CD4-positive, alpha-beta memory T cell (primary cell): ENCODE data around the gene ABL1. TPM values are rescaled to one million over a fixed set of nuclear protein-coding genes. Genes with fewer than 3 reads are reported as not detected.

ENCODE experiments used
- CTCF ChIA-PET: fragments of 350-600 bp; sonication (Branson Sonifier 250); formaldehyde crosslinking; loops from one replicate; lab custom pipeline; 2021; ENCODE audit warnings: inconsistent platforms; ENCODE audit not compliant: partially characterized antibody; lab: Charles Lee
- POLR2A ChIA-PET: fragments of 350-600 bp; sonication (Branson Sonifier 250); formaldehyde crosslinking; loops from one replicate; lab custom pipeline; 2021; ENCODE audit not compliant: partially characterized antibody; lab: Charles Lee
- DNase-seq, 5 donors: peaks; one replicate each; pipeline versions ENCODE4 v3.0.0 to v3.0.0-alpha.2; 2020 to 2022; ENCODE audit warnings: mixed read lengths in 1 of 5
- H3K27ac ChIP-seq: one replicate; pipeline ENCODE4 v1.7.0; 2013; ENCODE audit warnings: low read depth, low read length
- H3K27me3 ChIP-seq: 2 replicates; pipeline ENCODE4 v1.7.0; 2013; ENCODE audit warnings: mild to moderate bottlenecking, low read length, moderate library complexity; ENCODE audit not compliant: insufficient read depth
- H3K36me3 ChIP-seq: 2 replicates; pipeline ENCODE4 v1.7.0; 2013; ENCODE audit warnings: mild to moderate bottlenecking, low read length, moderate library complexity; ENCODE audit not compliant: insufficient read depth
- H3K4me1 ChIP-seq: 2 replicates; pipeline ENCODE4 v1.7.0; 2013; ENCODE audit warnings: mild to moderate bottlenecking, low read length, moderate library complexity; ENCODE audit not compliant: insufficient read depth
- H3K4me3 ChIP-seq, 2 donors: one replicate each; pipeline ENCODE4 v1.7.0; 2013; ENCODE audit warnings: low read length in 2 of 2, mild to moderate bottlenecking in 1 of 2
- H3K9me3 ChIP-seq, 2 donors: one replicate each; pipeline ENCODE4 v1.7.0; 2013; ENCODE audit warnings: low read length in 2 of 2, control low read depth in 1 of 2; ENCODE audit not compliant: control insufficient read depth in 1 of 2
- H3K27ac Mint-ChIP-seq, 7 donors: one replicate each; pipeline ENCODE4 v1.8.0; 2020 to 2021; ENCODE audit warnings: mixed read lengths in 7 of 7, mild to moderate bottlenecking in 6 of 7, inconsistent platforms in 3 of 7, moderate library complexity in 3 of 7
- H3K27me3 Mint-ChIP-seq, 2 donors: one replicate each; pipeline ENCODE4 v1.8.0; 2020 to 2021; ENCODE audit warnings: mixed read lengths in 2 of 2
- H3K36me3 Mint-ChIP-seq, 2 donors: one replicate each; pipeline ENCODE4 v1.8.0; 2020 to 2021; ENCODE audit warnings: mixed read lengths in 2 of 2, inconsistent platforms in 1 of 2, mild to moderate bottlenecking in 1 of 2
- H3K4me1 Mint-ChIP-seq, 4 donors: one replicate each; pipeline ENCODE4 v1.8.0; 2020 to 2021; ENCODE audit warnings: mixed read lengths in 4 of 4, mild to moderate bottlenecking in 1 of 4
- H3K4me3 Mint-ChIP-seq, 8 donors: one replicate each; pipeline ENCODE4 v1.8.0; 2020 to 2021; ENCODE audit warnings: mixed read lengths in 8 of 8, mild to moderate bottlenecking in 7 of 8, moderate library complexity in 6 of 8, inconsistent platforms in 3 of 8
- H3K9me3 Mint-ChIP-seq, 8 donors: one replicate each; pipeline ENCODE4 v1.8.0; 2020 to 2021; ENCODE audit warnings: mixed read lengths in 8 of 8, mild to moderate bottlenecking in 5 of 8, inconsistent platforms in 3 of 8, moderate library complexity in 1 of 8
- intact Hi-C: fragments of 100-400 bp; cut with micrococcal nuclease; formaldehyde crosslinking; loops from one replicate; pipeline ENCODE4 v1.15.1; 2023
- polyA plus RNA-seq, 2 donors: library from polyadenylated mRNA; unstranded; fragments of 300-500 nt; fragmentation: Illumina TruSeq; gene quantifications; one replicate each; pipeline ENCODE4 v1.2.3, GENCODE V29; 2021
- total RNA-seq, 2 experiments: library from RNA; stranded (reverse); gene quantifications; one replicate each; pipeline ENCODE4 v1.2.3, GENCODE V29; 2021

Gene ABL1
- total and polyA plus RNA-seq, 4 experiments from 2014 or later: 3.2 to 34.4 (median 23.0) TPM

DNA sequence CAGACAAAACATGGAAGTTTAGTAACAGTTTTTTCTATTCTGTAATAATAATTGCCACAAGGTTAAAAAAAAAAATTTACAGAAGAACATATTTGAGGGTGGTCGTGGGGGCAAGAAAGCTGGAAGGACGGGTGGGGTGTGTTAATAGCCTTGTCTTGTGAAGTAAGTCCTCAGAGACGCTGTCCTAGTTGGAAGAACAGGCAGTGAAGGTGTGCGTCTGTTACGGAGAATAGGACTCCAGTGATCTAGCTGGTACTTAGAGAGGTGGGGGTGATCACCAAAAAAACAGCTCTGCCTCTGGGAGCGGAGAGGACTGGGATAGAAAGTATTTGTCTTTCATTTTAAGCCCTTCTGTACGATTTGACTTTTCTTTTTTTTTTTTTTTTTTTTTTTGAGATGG, 17.7 kb downstream of the ABL1 start:
- no peaks in the 10 kb centered on the region for H3K27me3 ChIP-seq
- no peak overlapping the region for H3K4me3 ChIP-seq
- POLR2A ChIA-PET: no interaction called here
- Mint-ChIP-seq H3K36me3 (peaks cover 18 to 27% of the 10 kb centered on the region in 2 donors), H3K4me3 (no peak overlapping the region), H3K27me3 (no peaks in the 10 kb centered on the region), H3K4me1 (peaks cover 0 to 4% (median under 1%) of the 10 kb centered on the region in 4 donors), H3K27ac (no peak overlapping the region), H3K9me3 (no peaks in the 10 kb centered on the region)
- no peak overlapping the region for H3K27ac ChIP-seq
- H3K4me1 ChIP-seq: peaks cover 3% of the 10 kb centered on the region
- H3K9me3 ChIP-seq: no peaks in the 10 kb centered on the region
- CTCF ChIA-PET: interaction anchor here (1.2 to 2.6 kb wide), 2 partner anchors 9 to 13 kb away, joined by 4 to 12 read pairs; no protein-coding TSS in a partner anchor
- peaks cover 15% of the 10 kb centered on the region for H3K36me3 ChIP-seq
- intact Hi-C loops: no loop called here
- no peak for DNase-seq

DNA sequence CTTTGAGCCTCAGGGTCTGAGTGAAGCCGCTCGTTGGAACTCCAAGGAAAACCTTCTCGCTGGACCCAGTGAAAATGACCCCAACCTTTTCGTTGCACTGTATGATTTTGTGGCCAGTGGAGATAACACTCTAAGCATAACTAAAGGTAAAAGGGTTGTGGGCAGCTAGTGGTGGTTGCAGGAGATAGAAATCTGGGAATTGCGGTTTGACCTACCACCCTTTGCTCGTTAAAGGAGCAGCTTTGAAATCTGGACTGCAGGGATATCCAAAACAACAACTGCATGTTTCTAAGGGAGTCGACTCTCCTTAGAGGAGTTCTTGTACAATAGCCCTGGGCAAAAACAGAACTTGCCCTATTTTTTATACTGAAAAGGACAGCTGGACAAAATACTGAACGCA, 19.0 kb downstream of the ABL1 start:
- intact Hi-C loops: no loop called here
- H3K36me3 ChIP-seq: peaks cover 15% of the 10 kb centered on the region
- CTCF ChIA-PET: interaction anchor here (1.0 to 2.6 kb wide), 2 partner anchors 12 to 153 kb away, joined by 6 to 12 read pairs; no protein-coding TSS in a partner anchor
- POLR2A ChIA-PET: no interaction called here
- Mint-ChIP-seq H3K27ac (peak overlapping the region in 1 of 7 donors; percentile 19), H3K36me3 (peaks cover 18 to 33% of the 10 kb centered on the region in 2 donors), H3K4me1 (peaks cover 0 to 4% (median under 1%) of the 10 kb centered on the region in 4 donors), H3K27me3 (no peaks in the 10 kb centered on the region), H3K4me3 (no peak overlapping the region), H3K9me3 (no peaks in the 10 kb centered on the region)
- DNase-seq: no peak
- H3K4me3 ChIP-seq: no peak overlapping the region
- peaks cover 3% of the 10 kb centered on the region for H3K4me1 ChIP-seq
- no peaks in the 10 kb centered on the region for H3K27me3 ChIP-seq
- no peak overlapping the region for H3K27ac ChIP-seq
- no peaks in the 10 kb centered on the region for H3K9me3 ChIP-seq

DNA sequence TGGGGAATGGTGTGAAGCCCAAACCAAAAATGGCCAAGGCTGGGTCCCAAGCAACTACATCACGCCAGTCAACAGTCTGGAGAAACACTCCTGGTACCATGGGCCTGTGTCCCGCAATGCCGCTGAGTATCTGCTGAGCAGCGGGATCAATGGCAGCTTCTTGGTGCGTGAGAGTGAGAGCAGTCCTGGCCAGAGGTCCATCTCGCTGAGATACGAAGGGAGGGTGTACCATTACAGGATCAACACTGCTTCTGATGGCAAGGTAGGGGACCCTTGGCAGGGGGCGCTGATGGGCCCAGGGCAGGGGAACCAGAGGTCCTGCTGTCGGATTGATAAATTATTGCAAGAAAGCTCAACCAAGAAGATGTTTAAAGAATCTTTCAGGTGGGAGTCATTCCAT, 19.8 kb downstream of the ABL1 start:
- CTCF ChIA-PET: interaction anchor here (1.0 kb wide), 1 partner anchor 154 kb away, joined by 6 read pairs; no protein-coding TSS in a partner anchor
- H3K36me3 ChIP-seq: peaks cover 15% of the 10 kb centered on the region
- intact Hi-C loops: no loop called here

GRCh38 chr9:130856474-130856873, 21.4 kb downstream of the ABL1 start:
- ChIA-PET CTCF (no interaction called here), POLR2A (interaction anchor here (0.7 kb wide), 1 partner anchor 122 kb away, joined by 3 read pairs; no protein-coding TSS in a partner anchor)
- intact Hi-C loops: no loop called here
- Histone ChIP-seq H3K4me3 (no peak overlapping the region), H3K36me3 (peaks cover 15% of the 10 kb centered on the region), H3K27ac (no peak overlapping the region), H3K9me3 (no peaks in the 10 kb centered on the region), H3K27me3 (no peaks in the 10 kb centered on the region), H3K4me1 (peaks cover 3% of the 10 kb centered on the region)
- DNase-seq: no peak
- Mint-ChIP-seq H3K27me3 (no peaks in the 10 kb centered on the region), H3K27ac (no peak overlapping the region), H3K36me3 (peaks cover 18 to 34% of the 10 kb centered on the region in 2 donors), H3K9me3 (no peaks in the 10 kb centered on the region), H3K4me3 (no peak overlapping the region), H3K4me1 (peaks cover 0 to 1% (median 0%) of the 10 kb centered on the region in 4 donors)

More for the DNA sequence above, 19.8 kb downstream of the ABL1 start:
- Mint-ChIP-seq H3K4me1 (peaks cover 0 to 2% (median under 1%) of the 10 kb centered on the region in 4 donors), H3K27ac (no peak overlapping the region), H3K9me3 (no peaks in the 10 kb centered on the region), H3K27me3 (no peaks in the 10 kb centered on the region), H3K36me3 (peaks cover 18 to 33% of the 10 kb centered on the region in 2 donors), H3K4me3 (no peak overlapping the region)
- Histone ChIP-seq H3K4me3 (no peak overlapping the region), H3K4me1 (peaks cover 3% of the 10 kb centered on the region), H3K27me3 (no peaks in the 10 kb centered on the region), H3K9me3 (no peaks in the 10 kb centered on the region), H3K27ac (no peak overlapping the region)
- DNase-seq: no peak
- POLR2A ChIA-PET: no interaction called here

GRCh38 chr9:130857864-130858738, 23.0 kb downstream of the ABL1 start:
- POLR2A ChIA-PET: no interaction called here
- H3K4me1 ChIP-seq: peaks cover 3% of the 10 kb centered on the region
- intact Hi-C loops: no loop called here
- H3K27me3 ChIP-seq: no peaks in the 10 kb centered on the region
- CTCF ChIA-PET: interaction anchor here (0.8 to 1.8 kb wide), 5 partner anchors 9 to 188 kb away, joined by 3 to 7 read pairs (median 3); no protein-coding TSS in a partner anchor
- no peaks in the 10 kb centered on the region for H3K27me3 Mint-ChIP-seq
- no peak for DNase-seq
- no peaks in the 10 kb centered on the region for H3K9me3 Mint-ChIP-seq
- no peak overlapping the region for H3K4me3 ChIP-seq
- H3K4me3 Mint-ChIP-seq: no peak overlapping the region
- H3K4me1 Mint-ChIP-seq: no peaks in the 10 kb centered on the region
- no peak overlapping the region for H3K27ac ChIP-seq
- H3K9me3 ChIP-seq: no peaks in the 10 kb centered on the region
- H3K36me3 ChIP-seq: peaks cover 15% of the 10 kb centered on the region
- H3K27ac Mint-ChIP-seq: peak overlapping the region in 1 of 7 donors; percentile 64
- peaks cover 18 to 37% of the 10 kb centered on the region in 2 donors for H3K36me3 Mint-ChIP-seq

DNA sequence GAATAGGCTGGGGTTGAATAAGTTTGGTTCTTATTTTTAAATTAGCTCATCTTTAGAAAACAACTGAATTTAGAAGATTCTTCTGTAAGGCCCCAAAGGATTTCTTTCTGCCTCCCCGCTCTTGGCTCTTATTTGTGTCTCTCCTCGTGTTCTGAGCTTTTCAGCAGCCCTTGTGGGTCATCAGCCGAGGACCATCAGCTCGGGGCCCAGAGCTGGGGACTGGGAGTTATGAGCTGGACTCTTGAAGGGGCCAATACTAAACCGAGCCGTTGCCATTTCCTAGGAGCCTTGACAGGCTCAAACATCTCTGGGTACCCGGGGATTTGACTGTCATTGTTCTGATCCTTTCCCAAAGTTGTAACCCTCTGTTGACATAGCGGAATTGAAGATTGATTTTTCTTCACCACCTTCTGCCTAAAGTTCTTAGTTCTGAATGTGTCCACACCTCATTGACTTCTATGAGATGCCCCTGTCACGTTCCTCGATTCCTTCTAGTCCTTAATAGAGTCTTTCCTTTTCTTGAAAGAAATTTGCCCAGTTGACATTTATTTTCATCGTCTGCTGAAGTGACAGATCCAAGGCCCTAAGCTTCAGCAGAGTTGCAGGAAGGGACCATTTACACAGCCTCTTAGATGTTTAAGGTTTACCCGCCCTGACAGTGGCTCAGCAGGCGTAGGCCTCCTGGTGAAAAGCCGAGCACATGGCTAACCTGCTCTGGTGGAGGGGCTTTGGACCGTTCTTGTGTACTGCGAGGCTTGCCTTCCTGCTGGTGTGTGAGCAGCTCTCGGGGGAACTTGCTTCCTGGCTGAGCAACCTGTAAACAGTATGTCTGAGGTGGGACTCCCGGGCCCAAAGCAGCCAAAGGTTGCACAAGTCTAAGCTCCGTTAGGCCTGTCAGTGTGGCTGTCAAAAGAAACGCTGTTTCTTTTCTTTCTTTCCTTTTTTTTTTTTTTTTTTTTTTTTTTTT, 24.0 kb downstream of the ABL1 start:
- peaks cover 0 to 4% (median 0%) of the 10 kb centered on the region in 4 donors for H3K4me1 Mint-ChIP-seq
- no peak overlapping the region for H3K4me3 Mint-ChIP-seq
- ChIA-PET CTCF (interaction anchor here (0.8 to 1.8 kb wide), 4 partner anchors 8 to 187 kb away, joined by 3 to 7 read pairs (median 4); no protein-coding TSS in a partner anchor), POLR2A (no interaction called here)
- DNase-seq: no peak
- Histone ChIP-seq H3K27me3 (no peaks in the 10 kb centered on the region), H3K27ac (no peak overlapping the region), H3K4me3 (no peak overlapping the region), H3K9me3 (no peaks in the 10 kb centered on the region), H3K4me1 (no peaks in the 10 kb centered on the region), H3K36me3 (peaks cover 15% of the 10 kb centered on the region)
- H3K36me3 Mint-ChIP-seq: peaks cover 18 to 38% of the 10 kb centered on the region in 2 donors
- no peaks in the 10 kb centered on the region for H3K9me3 Mint-ChIP-seq
- H3K27ac Mint-ChIP-seq: no peak overlapping the region
- H3K27me3 Mint-ChIP-seq: no peaks in the 10 kb centered on the region
- intact Hi-C loops: no loop called here
